ENCODE measurements around the gene NEK11.

GRCh38 chr3:131072845-131073244, 46.2 kb downstream of the NEK11 start:
- no peak for TF ChIP-seq POLR2A (IDR thresholded peaks at IDR 0.05)
- TF ChIP-seq, protein P1, sequence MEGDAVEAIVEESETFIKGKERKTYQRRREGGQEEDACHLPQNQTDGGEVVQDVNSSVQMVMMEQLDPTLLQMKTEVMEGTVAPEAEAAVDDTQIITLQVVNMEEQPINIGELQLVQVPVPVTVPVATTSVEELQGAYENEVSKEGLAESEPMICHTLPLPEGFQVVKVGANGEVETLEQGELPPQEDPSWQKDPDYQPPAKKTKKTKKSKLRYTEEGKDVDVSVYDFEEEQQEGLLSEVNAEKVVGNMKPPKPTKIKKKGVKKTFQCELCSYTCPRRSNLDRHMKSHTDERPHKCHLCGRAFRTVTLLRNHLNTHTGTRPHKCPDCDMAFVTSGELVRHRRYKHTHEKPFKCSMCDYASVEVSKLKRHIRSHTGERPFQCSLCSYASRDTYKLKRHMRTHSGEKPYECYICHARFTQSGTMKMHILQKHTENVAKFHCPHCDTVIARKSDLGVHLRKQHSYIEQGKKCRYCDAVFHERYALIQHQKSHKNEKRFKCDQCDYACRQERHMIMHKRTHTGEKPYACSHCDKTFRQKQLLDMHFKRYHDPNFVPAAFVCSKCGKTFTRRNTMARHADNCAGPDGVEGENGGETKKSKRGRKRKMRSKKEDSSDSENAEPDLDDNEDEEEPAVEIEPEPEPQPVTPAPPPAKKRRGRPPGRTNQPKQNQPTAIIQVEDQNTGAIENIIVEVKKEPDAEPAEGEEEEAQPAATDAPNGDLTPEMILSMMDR (IDR thresholded peaks at IDR 0.05): no peak
